ENCODE results near the gene PARP12.

PARP12 gene

GRCh38 chr7:139989366-139990141 is 73.2 kb downstream of the PARP12 start:
- Mint-ChIP-seq H3K4me3 (no peak overlapping the region), H3K9me3 (no peaks in the 10 kb centered on the region), H3K27ac (no peak overlapping the region), H3K36me3 (ENCODE audit: low read depth) (no peaks in the 10 kb centered on the region), H3K27me3 (no peaks in the 10 kb centered on the region), H3K4me1 (ENCODE audit: low read depth) (no peaks in the 10 kb centered on the region)

DNA sequence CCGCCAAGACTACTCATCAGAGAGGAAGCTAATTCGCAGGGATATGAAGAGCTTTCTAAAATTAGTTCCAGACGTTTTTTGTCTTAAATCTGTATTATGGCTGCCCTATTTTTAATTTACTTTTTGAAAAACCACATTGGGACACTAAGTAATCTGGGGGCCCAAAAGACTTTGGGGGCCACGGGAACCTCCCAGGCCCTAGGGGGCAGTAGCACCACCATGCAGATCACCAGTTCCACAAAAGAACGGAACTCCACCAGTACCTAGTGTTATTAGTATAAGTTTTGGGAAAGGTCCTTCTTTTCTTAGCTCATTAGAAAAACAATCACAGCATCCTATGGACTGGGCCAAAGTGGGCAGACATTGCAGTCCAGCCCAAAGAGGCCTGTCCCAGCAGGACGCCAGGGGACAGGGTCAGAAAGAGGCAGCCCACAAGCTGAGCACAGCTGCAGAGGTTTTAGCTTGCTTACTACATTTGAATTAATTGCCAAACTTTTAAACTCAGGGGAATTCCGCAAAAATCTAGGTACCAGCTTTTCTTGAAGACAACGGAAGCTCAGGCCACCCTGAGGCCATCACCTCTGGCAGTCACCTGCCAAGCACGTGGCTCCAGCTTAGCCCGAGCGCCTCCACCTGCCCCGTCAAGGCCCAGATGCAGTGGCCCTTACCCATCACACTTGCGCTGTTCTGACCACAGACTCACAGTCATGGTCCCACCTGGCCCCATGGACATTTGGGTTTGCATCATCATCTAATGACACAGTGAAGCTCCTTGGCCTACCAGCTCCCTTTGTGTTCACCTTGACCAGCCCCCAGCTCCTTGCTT is 74.8 kb downstream of the PARP12 start:
- H3K4me1 Mint-ChIP-seq (ENCODE audit: low read depth), result no peaks in the 10 kb centered on the region
- no peaks in the 10 kb centered on the region for H3K27me3 Mint-ChIP-seq
- H3K4me3 Mint-ChIP-seq, result no peak overlapping the region
- no peaks in the 10 kb centered on the region for H3K36me3 Mint-ChIP-seq (ENCODE audit: low read depth)
- no peaks in the 10 kb centered on the region for H3K9me3 Mint-ChIP-seq
- H3K27ac Mint-ChIP-seq, result no peak overlapping the region

- Mint-ChIP-seq H3K27ac (no peak overlapping the region), H3K36me3 (ENCODE audit: low read depth) (no peaks in the 10 kb centered on the region), H3K27me3 (no peaks in the 10 kb centered on the region)
These were observed 76.9 kb downstream of the PARP12 start for GRCh38 chr7:139985811-139986210.

GRCh38 chr7:139984642-139985539 is 77.9 kb downstream of the PARP12 start:
- H3K4me3 Mint-ChIP-seq, result no peak overlapping the region

More at GRCh38 chr7:139985811-139986210, 76.9 kb downstream of the PARP12 start:
- Mint-ChIP-seq H3K4me1 (ENCODE audit: low read depth) (peaks cover 1% of the 10 kb centered on the region), H3K4me3 (no peak overlapping the region), H3K9me3 (no peaks in the 10 kb centered on the region)

GRCh38 chr7:139982927-139983920 is 79.5 kb downstream of the PARP12 start:
- no peaks in the 10 kb centered on the region for H3K9me3 Mint-ChIP-seq
- no peak overlapping the region for H3K4me3 Mint-ChIP-seq
- H3K4me1 Mint-ChIP-seq (ENCODE audit: low read depth), result peaks cover 12% of the 10 kb centered on the region
- H3K36me3 Mint-ChIP-seq (ENCODE audit: low read depth), result no peaks in the 10 kb centered on the region
- no peaks in the 10 kb centered on the region for H3K27me3 Mint-ChIP-seq
- H3K27ac Mint-ChIP-seq, result no peak overlapping the region

More at GRCh38 chr7:139984642-139985539, 77.9 kb downstream of the PARP12 start:
- no peak overlapping the region for H3K27ac Mint-ChIP-seq
- no peaks in the 10 kb centered on the region for H3K9me3 Mint-ChIP-seq
- no peaks in the 10 kb centered on the region for H3K36me3 Mint-ChIP-seq (ENCODE audit: low read depth)
- peaks cover 10% of the 10 kb centered on the region for H3K4me1 Mint-ChIP-seq (ENCODE audit: low read depth)
- no peaks in the 10 kb centered on the region for H3K27me3 Mint-ChIP-seq

- no peak overlapping the region for H3K4me3 Mint-ChIP-seq
- peaks cover 6% of the 10 kb centered on the region for H3K9me3 Mint-ChIP-seq
- no peaks in the 10 kb centered on the region for H3K27me3 Mint-ChIP-seq
- no peak overlapping the region for H3K27ac Mint-ChIP-seq
- H3K36me3 Mint-ChIP-seq (ENCODE audit: low read depth), result no peaks in the 10 kb centered on the region
- peaks cover 18% of the 10 kb centered on the region for H3K4me1 Mint-ChIP-seq (ENCODE audit: low read depth)
These were observed 81.2 kb downstream of the PARP12 start for GRCh38 chr7:139981511-139981895.

DNA sequence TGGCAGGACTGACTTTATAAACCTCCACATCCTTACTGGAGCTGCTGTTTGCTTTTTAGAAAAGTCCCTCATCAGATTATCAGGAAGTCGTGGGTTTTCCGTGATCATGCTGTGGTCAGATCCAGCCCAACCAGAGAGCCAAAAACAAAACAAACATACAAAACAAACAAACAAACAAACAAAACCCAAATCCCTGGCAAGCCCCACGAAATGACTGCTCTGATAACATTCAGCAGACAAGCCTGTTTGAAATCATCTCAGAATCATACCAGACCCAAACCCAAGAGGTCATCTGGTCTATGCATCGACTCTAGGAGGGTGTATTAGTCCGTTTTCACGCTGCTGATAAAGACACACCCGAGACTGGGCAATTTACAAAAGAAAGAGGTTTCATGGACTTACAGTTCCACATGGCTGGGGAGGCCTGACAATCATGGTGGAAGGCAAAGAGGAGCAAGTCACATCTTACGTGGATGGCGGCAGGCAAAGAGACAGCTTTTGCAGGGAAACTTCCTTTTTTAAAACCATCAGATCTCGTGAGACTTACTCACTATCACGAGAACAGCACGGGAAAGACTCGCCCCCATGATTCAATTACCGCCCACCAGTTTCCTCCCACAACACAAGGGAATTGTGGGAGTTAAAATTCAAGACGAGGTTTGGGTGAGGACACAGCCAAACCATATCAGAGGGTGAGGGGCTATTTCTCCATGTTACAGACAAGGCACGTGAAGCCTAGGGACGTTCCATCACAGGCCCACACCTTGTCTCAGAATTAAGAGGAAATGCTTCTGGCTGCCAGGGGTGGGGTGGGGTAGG is 85.7 kb downstream of the PARP12 start:
- no peaks in the 10 kb centered on the region for H3K27me3 Mint-ChIP-seq
- peaks cover 18% of the 10 kb centered on the region for H3K4me1 Mint-ChIP-seq (ENCODE audit: low read depth)
- no peak overlapping the region for H3K4me3 Mint-ChIP-seq
- H3K27ac Mint-ChIP-seq, result no peak overlapping the region
- H3K9me3 Mint-ChIP-seq, result peaks cover 6% of the 10 kb centered on the region
- no peaks in the 10 kb centered on the region for H3K36me3 Mint-ChIP-seq (ENCODE audit: low read depth)

DNA sequence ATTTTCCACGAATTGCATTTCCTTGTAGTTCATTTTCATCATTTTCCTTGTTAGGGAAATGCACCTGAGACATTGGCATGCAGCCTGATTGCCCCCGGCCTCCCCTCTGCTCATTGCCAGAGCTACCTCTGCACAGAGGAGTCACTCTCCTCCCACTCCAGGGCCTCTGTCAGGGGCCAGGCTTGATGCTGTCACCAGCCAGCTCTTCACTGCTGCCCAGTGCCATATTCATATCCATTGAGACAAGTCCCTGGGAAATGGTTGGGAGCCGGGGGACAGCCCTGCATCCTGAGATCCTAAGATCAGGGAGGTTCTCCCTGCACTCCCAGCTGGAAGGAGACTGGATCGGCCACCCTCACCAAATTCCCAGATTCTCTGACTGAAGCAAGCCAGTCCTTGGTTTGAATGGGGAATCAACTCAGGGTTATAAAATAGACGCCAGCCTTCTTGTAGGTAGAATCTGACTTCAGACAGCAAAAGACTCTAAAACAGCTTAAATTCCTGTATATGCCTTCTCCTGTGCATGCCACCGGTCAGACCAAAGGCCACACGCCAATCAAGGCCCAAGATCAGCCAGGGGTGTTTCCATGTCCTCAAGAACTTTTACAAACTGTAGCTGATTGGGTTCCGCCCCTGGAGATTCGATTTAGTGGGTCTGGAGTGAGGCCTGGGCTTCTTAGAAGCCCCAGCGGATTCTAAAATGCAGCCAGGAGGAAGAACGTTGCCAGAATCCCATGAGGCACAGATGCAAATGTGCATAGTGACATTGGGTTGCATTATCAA is 86.5 kb downstream of the PARP12 start:
- peaks cover 6% of the 10 kb centered on the region for H3K9me3 Mint-ChIP-seq
- no peak overlapping the region for H3K27ac Mint-ChIP-seq
- no peaks in the 10 kb centered on the region for H3K36me3 Mint-ChIP-seq (ENCODE audit: low read depth)
- no peak overlapping the region for H3K4me3 Mint-ChIP-seq
- no peaks in the 10 kb centered on the region for H3K27me3 Mint-ChIP-seq
- peaks cover 18% of the 10 kb centered on the region for H3K4me1 Mint-ChIP-seq (ENCODE audit: low read depth)

GRCh38 chr7:139974179-139974811 is 88.5 kb downstream of the PARP12 start:
- no peak overlapping the region for H3K27ac Mint-ChIP-seq
- no peaks in the 10 kb centered on the region for H3K36me3 Mint-ChIP-seq (ENCODE audit: low read depth)
- H3K4me3 Mint-ChIP-seq, result no peak overlapping the region
- peaks cover 6% of the 10 kb centered on the region for H3K9me3 Mint-ChIP-seq
- H3K27me3 Mint-ChIP-seq, result no peaks in the 10 kb centered on the region
- peaks cover 5% of the 10 kb centered on the region for H3K4me1 Mint-ChIP-seq (ENCODE audit: low read depth)

Measured in stimulated activated naive CD8-positive, alpha-beta T cell treated with anti-CD3 and anti-CD28 coated beads, Interleukin-15, Interleukin-2, amounts not matched to agents 100 ng/mL and 50 ng/mL, for 24 hours (primary cell).